ENCODE measurements around the gene RNF150.

The RNF150 gene

GRCh38 chr4:141124224-141124623 lies 9.0 kb downstream of the RNF150 start:
- TF ChIP-seq POLR2AphosphoS5 (IDR thresholded peaks at IDR 0.05; ENCODE audit: low read depth, low read length): no peak
- TF ChIP-seq SIN3A (IDR thresholded peaks at IDR 0.05; ENCODE audit: borderline replicate concordance, insufficient read depth, low read length): no peak
- no peak for TF ChIP-seq FOXP2 (optimal IDR thresholded peaks at IDR 0.05; ENCODE audit: borderline replicate concordance, extremely low read depth, extremely low read length, insufficient read depth)
- TF ChIP-seq TAF1 (IDR thresholded peaks at IDR 0.05; ENCODE audit: borderline replicate concordance, insufficient read depth, low read length): no peak
- TF ChIP-seq, protein P1, sequence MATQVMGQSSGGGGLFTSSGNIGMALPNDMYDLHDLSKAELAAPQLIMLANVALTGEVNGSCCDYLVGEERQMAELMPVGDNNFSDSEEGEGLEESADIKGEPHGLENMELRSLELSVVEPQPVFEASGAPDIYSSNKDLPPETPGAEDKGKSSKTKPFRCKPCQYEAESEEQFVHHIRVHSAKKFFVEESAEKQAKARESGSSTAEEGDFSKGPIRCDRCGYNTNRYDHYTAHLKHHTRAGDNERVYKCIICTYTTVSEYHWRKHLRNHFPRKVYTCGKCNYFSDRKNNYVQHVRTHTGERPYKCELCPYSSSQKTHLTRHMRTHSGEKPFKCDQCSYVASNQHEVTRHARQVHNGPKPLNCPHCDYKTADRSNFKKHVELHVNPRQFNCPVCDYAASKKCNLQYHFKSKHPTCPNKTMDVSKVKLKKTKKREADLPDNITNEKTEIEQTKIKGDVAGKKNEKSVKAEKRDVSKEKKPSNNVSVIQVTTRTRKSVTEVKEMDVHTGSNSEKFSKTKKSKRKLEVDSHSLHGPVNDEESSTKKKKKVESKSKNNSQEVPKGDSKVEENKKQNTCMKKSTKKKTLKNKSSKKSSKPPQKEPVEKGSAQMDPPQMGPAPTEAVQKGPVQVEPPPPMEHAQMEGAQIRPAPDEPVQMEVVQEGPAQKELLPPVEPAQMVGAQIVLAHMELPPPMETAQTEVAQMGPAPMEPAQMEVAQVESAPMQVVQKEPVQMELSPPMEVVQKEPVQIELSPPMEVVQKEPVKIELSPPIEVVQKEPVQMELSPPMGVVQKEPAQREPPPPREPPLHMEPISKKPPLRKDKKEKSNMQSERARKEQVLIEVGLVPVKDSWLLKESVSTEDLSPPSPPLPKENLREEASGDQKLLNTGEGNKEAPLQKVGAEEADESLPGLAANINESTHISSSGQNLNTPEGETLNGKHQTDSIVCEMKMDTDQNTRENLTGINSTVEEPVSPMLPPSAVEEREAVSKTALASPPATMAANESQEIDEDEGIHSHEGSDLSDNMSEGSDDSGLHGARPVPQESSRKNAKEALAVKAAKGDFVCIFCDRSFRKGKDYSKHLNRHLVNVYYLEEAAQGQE (IDR thresholded peaks at IDR 0.05; ENCODE audit: insufficient read depth in 1 of 2, low read depth in 2 of 2, low read length in 2 of 2): no peak

DNA sequence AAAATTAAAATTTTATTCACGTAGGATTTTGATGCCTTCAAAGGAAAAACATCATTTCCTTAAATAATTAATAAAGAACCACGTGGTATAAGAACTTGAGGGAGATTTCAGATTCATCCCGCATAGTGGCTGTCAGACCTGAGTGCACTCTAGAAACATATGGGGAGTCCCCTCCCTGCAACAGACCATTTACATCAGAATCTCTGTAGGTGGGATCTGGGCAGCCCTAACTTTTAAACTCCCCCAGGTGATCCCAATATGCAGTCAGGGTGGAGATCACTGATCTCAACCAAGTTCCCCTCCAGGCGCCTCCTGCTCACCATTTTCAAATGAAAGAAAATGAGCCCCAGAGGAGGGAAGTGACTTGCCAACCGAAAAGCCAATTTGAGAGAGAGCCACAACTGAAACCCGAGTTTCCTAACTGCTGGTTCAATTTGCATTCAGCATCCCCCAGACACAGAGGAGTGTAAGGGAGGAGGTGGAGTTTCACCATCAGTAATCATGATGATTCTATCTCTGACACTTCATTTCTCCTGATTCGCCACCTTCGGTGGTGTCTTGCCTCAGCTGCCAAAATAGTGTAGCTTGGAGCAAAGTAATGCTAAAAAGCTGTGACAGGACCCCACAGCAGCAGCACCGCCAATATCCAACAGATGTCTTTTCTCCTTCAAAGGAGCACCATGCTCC lies 11.4 kb downstream of the RNF150 start:
- TF ChIP-seq SIN3A (IDR thresholded peaks at IDR 0.05; ENCODE audit: borderline replicate concordance, insufficient read depth, low read length): no peak
- TF ChIP-seq POLR2AphosphoS5 (IDR thresholded peaks at IDR 0.05; ENCODE audit: low read depth, low read length): no peak
- no peak for TF ChIP-seq TAF1 (IDR thresholded peaks at IDR 0.05; ENCODE audit: borderline replicate concordance, insufficient read depth, low read length)
- TF ChIP-seq, protein P1 (IDR thresholded peaks at IDR 0.05; ENCODE audit: insufficient read depth in 1 of 2, low read depth in 2 of 2, low read length in 2 of 2): no peak
- no peak for TF ChIP-seq FOXP2 (optimal IDR thresholded peaks at IDR 0.05; ENCODE audit: borderline replicate concordance, extremely low read depth, extremely low read length, insufficient read depth)

GRCh38 chr4:141121101-141121500 lies 12.2 kb downstream of the RNF150 start:
- TF ChIP-seq TAF1 (IDR thresholded peaks at IDR 0.05; ENCODE audit: borderline replicate concordance, insufficient read depth, low read length) (no peak), POLR2AphosphoS5 (IDR thresholded peaks at IDR 0.05; ENCODE audit: low read depth, low read length) (no peak), FOXP2 (optimal IDR thresholded peaks at IDR 0.05; ENCODE audit: borderline replicate concordance, extremely low read depth, extremely low read length, insufficient read depth) (no peak), SIN3A (IDR thresholded peaks at IDR 0.05; ENCODE audit: borderline replicate concordance, insufficient read depth, low read length) (no peak)
- TF ChIP-seq, protein P1 (IDR thresholded peaks at IDR 0.05; ENCODE audit: insufficient read depth in 1 of 2, low read depth in 2 of 2, low read length in 2 of 2): no peak

- no peak for TF ChIP-seq TAF1 (IDR thresholded peaks at IDR 0.05; ENCODE audit: borderline replicate concordance, insufficient read depth, low read length)
- no peak for TF ChIP-seq POLR2AphosphoS5 (IDR thresholded peaks at IDR 0.05; ENCODE audit: low read depth, low read length)
- TF ChIP-seq SIN3A (IDR thresholded peaks at IDR 0.05; ENCODE audit: borderline replicate concordance, insufficient read depth, low read length): no peak
- no peak for TF ChIP-seq FOXP2 (optimal IDR thresholded peaks at IDR 0.05; ENCODE audit: borderline replicate concordance, extremely low read depth, extremely low read length, insufficient read depth)
- TF ChIP-seq, protein P1 (IDR thresholded peaks at IDR 0.05; ENCODE audit: insufficient read depth in 1 of 2, low read depth in 2 of 2, low read length in 2 of 2): no peak
These were observed 13.2 kb downstream of the RNF150 start for GRCh38 chr4:141120036-141120593.
